NCI-H82 treated with DMSO at 0.1 percent for 48 hours (cell line): ENCODE measurements around the gene CCR6.

ENCODE experiments used
- DNase-seq: peaks from one replicate; lab custom pipeline; 2025; ENCODE audit not compliant: unreplicated experiment; lab: John Stamatoyannopoulos, UW

CCR6 gene

GRCh38 chr6:167098825-167099225 is 24.1 kb upstream of the CCR6 start:
- DNase-seq = no peak

- DNase-seq = no peak
These were observed 23.2 kb upstream of the CCR6 start for GRCh38 chr6:167099707-167100106.

GRCh38 chr6:167100241-167100674 is 22.6 kb upstream of the CCR6 start:
- no peak for DNase-seq

GRCh38 chr6:167102318-167102717 is 20.6 kb upstream of the CCR6 start:
- DNase-seq = no peak

GRCh38 chr6:167103041-167103891 is 19.6 kb upstream of the CCR6 start:
- DNase-seq = no peak

GRCh38 chr6:167104388-167104787 is 18.5 kb upstream of the CCR6 start:
- DNase-seq = no peak

- DNase-seq = no peak
These were observed 17.8 kb upstream of the CCR6 start for GRCh38 chr6:167105060-167105459.

- DNase-seq = no peak
These were observed 16.5 kb upstream of the CCR6 start for GRCh38 chr6:167106406-167106805.

- DNase-seq = no peak
These were observed 15.1 kb upstream of the CCR6 start for GRCh38 chr6:167107787-167108186.

- no peak for DNase-seq
These were observed 14.6 kb upstream of the CCR6 start for GRCh38 chr6:167108278-167108677.

GRCh38 chr6:167109651-167110050 is 13.2 kb upstream of the CCR6 start:
- DNase-seq = no peak

- DNase-seq = no peak
These were observed 11.3 kb upstream of the CCR6 start for GRCh38 chr6:167111597-167111996.

- DNase-seq = no peak
These were observed 10.5 kb upstream of the CCR6 start for GRCh38 chr6:167112421-167112820.

- no peak for DNase-seq
These were observed 9.7 kb upstream of the CCR6 start for GRCh38 chr6:167113047-167113754.

GRCh38 chr6:167113935-167114910 is 8.7 kb upstream of the CCR6 start:
- DNase-seq = no peak

- no peak for DNase-seq
These were observed 7.8 kb upstream of the CCR6 start for GRCh38 chr6:167115054-167115453.

- DNase-seq = no peak
These were observed 6.6 kb upstream of the CCR6 start for GRCh38 chr6:167116109-167116837.

GRCh38 chr6:167116838-167117228 is 6.1 kb upstream of the CCR6 start:
- DNase-seq = no peak

- DNase-seq = no peak
These were observed 4.9 kb upstream of the CCR6 start for GRCh38 chr6:167118006-167118405.

GRCh38 chr6:167118839-167119238 is 4.1 kb upstream of the CCR6 start:
- DNase-seq = no peak
